Measurements from ENCODE around the gene LPCAT2. TPM values are rescaled to one million over a fixed set of nuclear protein-coding genes. Genes with fewer than 3 reads are reported as not detected.

The LPCAT2 gene
- total and polyA plus RNA-seq, 2 donors (not counting 3 experiments of a cell fraction or from before 2014, with no cell fraction given) = 64.5 to 72.9 TPM

GRCh38 chr16:55513616-55514015 lies 4.7 kb downstream of the LPCAT2 start:
- H2AFZ ChIP-seq (ENCODE audit: low read depth, low read length) = no peak overlapping the region
- BruUV-seq (replicated peaks) = no TSS peak
- TF ChIP-seq EZH2 (IDR thresholded peaks at IDR 0.05; ENCODE audit: borderline replicate concordance, low read depth, low read length, severe bottlenecking) = no peak
- no peak for TF ChIP-seq CTCF (IDR thresholded peaks at IDR 0.05; ENCODE audit: extremely low read depth in 1 of 2, insufficient read depth in 1 of 2, low read depth in 1 of 2, low read length in 2 of 2)
- TF ChIP-seq POLR2AphosphoS5 (IDR thresholded peaks at IDR 0.05; ENCODE audit: insufficient read depth, low read depth, low read length) = no peak
- no peak for TF ChIP-seq MYC (IDR thresholded peaks at IDR 0.05; ENCODE audit: low read depth, low read length)
- TF ChIP-seq MAX (IDR thresholded peaks at IDR 0.05; ENCODE audit: insufficient read depth, insufficient read length) = no peak
- TF ChIP-seq JUN (IDR thresholded peaks at IDR 0.05; ENCODE audit: borderline replicate concordance, insufficient read depth, insufficient read length, low read depth) = no peak
- TF ChIP-seq GATA2 (IDR thresholded peaks at IDR 0.05; ENCODE audit: insufficient read depth, insufficient read length, low read depth, low read length) = no peak
- no peak for TF ChIP-seq FOS (IDR thresholded peaks at IDR 0.05; ENCODE audit: borderline replicate concordance, insufficient read depth, low read length)
- no peak for TF ChIP-seq POLR2A (IDR thresholded peaks at IDR 0.05; ENCODE audit: low read depth, low read length)
- no peaks in the 10 kb centered on the region for H3K27me3 ChIP-seq (ENCODE audit: control insufficient read depth in 2 of 2, insufficient read depth in 2 of 2, low read length in 2 of 2)
- DNase-seq (ENCODE audit: low read depth, low spot score) (no peak), FAIRE-seq (no peak)
- no peaks in the 10 kb centered on the region for H3K9me1 ChIP-seq (replicated peaks; ENCODE audit: control insufficient read depth, extremely low read depth, insufficient read depth, low read length)
- H3K9ac ChIP-seq (replicated peaks; ENCODE audit: extremely low read depth, insufficient read depth, low read length) = no peak overlapping the region
- H4K20me1 ChIP-seq (replicated peaks; ENCODE audit: control insufficient read depth, extremely low read depth, insufficient read depth, low read length) = peaks cover 5% of the 10 kb centered on the region
- dilution Hi-C loops (cut with MboI; ENCODE audit: extremely low pct_ligation_motif_present, low sequenced_read_pairs) = no loop called here
- peaks cover 14% of the 10 kb centered on the region for H3K4me1 ChIP-seq (ENCODE audit: control insufficient read depth, extremely low read depth, insufficient read depth, low read length)
- POLR2A ChIA-PET = interaction anchor here (0.6 kb wide), 1 partner anchor 25 kb away, joined by 7 read pairs; no protein-coding TSS in a partner anchor
- H3K4me3 ChIP-seq (replicated peaks in 1 of 3; ENCODE audit: insufficient read depth in 1 of 3, low read depth in 1 of 3, low read length in 3 of 3) = no peak overlapping the region
- H3K9me3 ChIP-seq (replicated peaks; ENCODE audit: control insufficient read depth, insufficient read depth, low read length) = no peaks in the 10 kb centered on the region
- H3K36me3 ChIP-seq (ENCODE audit: control insufficient read depth in 2 of 2, extremely low read depth in 1 of 2, insufficient read depth in 2 of 2, low read length in 2 of 2) = peaks cover 7 to 10% of the 10 kb centered on the region in 2 experiments
- H3K4me2 ChIP-seq (ENCODE audit: insufficient read depth, low read length) = no peak overlapping the region
- peaks cover 57% of the 10 kb centered on the region for H3K79me2 ChIP-seq (ENCODE audit: control insufficient read depth, insufficient read depth, low read length)
- intact Hi-C loops (cut with micrococcal nuclease) = no loop called here
- CTCF ChIA-PET = interaction anchor here (0.8 to 4.2 kb wide), 10 partner anchors 11 to 188 kb away, joined by 3 to 29 read pairs (median 4); no protein-coding TSS in a partner anchor
- no peak overlapping the region for H3K27ac ChIP-seq (ENCODE audit: insufficient read depth, low read depth, low read length)
